SU-DHL-6 (cell line): ENCODE data around the gene SBNO2.
A peak's percentile ranks its signal among the peaks of the same experiment; 100 is the strongest.

Source experiments
- H2AFZ ChIP-seq: fragments of 200-600 bp; sonication (generic); 2 replicates; pipeline ENCODE4 v1.6.1; 2014; ENCODE audit warnings: low read depth, mild to moderate bottlenecking, moderate library complexity, mixed read lengths, antibody characterized with exemption, low read length; ENCODE audit not compliant: severe bottlenecking
- H3F3A ChIP-seq: fragments of 200-600 bp; shearing (Covaris generic); 2 replicates; pipeline ENCODE4 v1.6.0; 2016; ENCODE audit warnings: antibody characterized with exemption, mild to moderate bottlenecking; ENCODE audit not compliant: insufficient read depth
- H3K27ac ChIP-seq: fragments of 200-600 bp; sonication (generic); 2 replicates; pipeline ENCODE4 v1.5.1; 2016; ENCODE audit warnings: low read depth, mild to moderate bottlenecking, low read length, moderate library complexity, mixed read lengths
- H3K27me3 ChIP-seq: fragments of 200-600 bp; sonication (generic), shearing (Covaris generic); 2 replicates; pipeline ENCODE4 v1.6.0; 2014; ENCODE audit warnings: mild to moderate bottlenecking, low read length
- H3K36me3 ChIP-seq: fragments of 200-600 bp; sonication (generic); 2 replicates; pipeline ENCODE4 v1.6.1; 2014; ENCODE audit warnings: mild to moderate bottlenecking, low read length, mixed read lengths
- H3K4me2 ChIP-seq: fragments of 300-600, 200-600 bp; shearing (Covaris generic), sonication (generic); 2 replicates; pipeline ENCODE4 v1.6.0; 2014; ENCODE audit warnings: low read length, low read depth, mild to moderate bottlenecking; ENCODE audit not compliant: poor library complexity, severe bottlenecking
- H3K4me3 ChIP-seq: fragments of 200-600 bp; sonication (generic); 2 replicates; pipeline ENCODE4 v1.5.1; 2014; ENCODE audit warnings: antibody characterized with exemption, low read length, mild to moderate bottlenecking, mixed read lengths; ENCODE audit not compliant: insufficient read depth, poor library complexity, severe bottlenecking
- H3K79me2 ChIP-seq: fragments of 200-600 bp; sonication (generic); 2 replicates; pipeline ENCODE4 v1.6.1; 2014; ENCODE audit warnings: mild to moderate bottlenecking, low read length, moderate library complexity; ENCODE audit not compliant: insufficient read depth
- H3K9ac ChIP-seq: fragments of 200-600 bp; sonication (generic); 2 replicates; pipeline ENCODE4 v1.7.0; 2014; ENCODE audit warnings: mild to moderate bottlenecking, low read length
- H3K9me2 ChIP-seq: fragments of 200-600 bp; sonication (generic); replicated peaks from 2 replicates; pipeline ENCODE4 v1.6.1; 2014; ENCODE audit warnings: low read length; ENCODE audit not compliant: insufficient read depth
- H3K9me3 ChIP-seq: fragments of 200-600 bp; sonication (generic); 2 replicates; pipeline ENCODE4 v1.6.1; 2014; ENCODE audit warnings: low read length, mixed read lengths; ENCODE audit not compliant: insufficient read depth
- H4K20me1 ChIP-seq: fragments of 200-600 bp; sonication (generic); 2 replicates; pipeline ENCODE4 v1.6.1; 2014; ENCODE audit warnings: low read depth, mild to moderate bottlenecking, antibody characterized with exemption, low read length, moderate library complexity, mixed read lengths
- CTCF ChIP-seq: fragments of 200-600 bp; sonication (generic); IDR thresholded peaks from one replicate; pipeline ENCODE4 v1.5.1; 2017; ENCODE audit warnings: antibody characterized with exemption, mild to moderate bottlenecking, low read length, moderate library complexity; ENCODE audit not compliant: insufficient read depth, poor library complexity, severe bottlenecking
- EZH2phosphoT487 ChIP-seq: fragments of 200-600 bp; sonication (generic), shearing (Covaris generic); conservative IDR thresholded peaks from 2 replicates; pipeline ENCODE4 v1.6.1; 2018; ENCODE audit warnings: mild to moderate bottlenecking, antibody characterized with exemption, low read length, moderate library complexity, mixed read lengths

The SBNO2 gene

DNA sequence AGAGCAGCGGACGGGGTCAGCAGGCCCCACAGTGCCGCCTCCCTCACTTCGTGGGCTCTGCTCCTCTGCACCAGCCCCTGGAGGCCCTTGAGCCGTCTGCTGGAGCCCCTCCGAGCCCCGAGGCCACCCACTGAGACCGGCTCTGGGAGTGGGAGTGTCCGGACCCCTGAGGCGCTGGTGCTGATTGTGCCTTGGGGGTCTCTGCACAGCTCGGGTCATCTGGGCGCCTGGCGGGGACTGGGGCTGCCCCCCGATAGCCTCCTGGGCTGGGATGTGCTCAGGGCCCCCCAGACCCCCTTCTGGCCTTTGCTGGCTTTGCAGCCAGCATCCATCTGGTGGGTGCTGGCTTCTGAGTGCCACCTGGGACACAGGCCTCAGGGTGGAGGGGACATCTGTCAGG, 48.3 kb upstream of the SBNO2 start:
- Histone ChIP-seq H3K9ac (no peak overlapping the region), H3K9me3 (no peaks in the 10 kb centered on the region), H3F3A (no peaks in the 10 kb centered on the region), H3K27me3 (no peaks in the 10 kb centered on the region), H3K9me2 (no peaks in the 10 kb centered on the region), H3K79me2 (no peaks in the 10 kb centered on the region), H4K20me1 (no peaks in the 10 kb centered on the region), H3K36me3 (no peaks in the 10 kb centered on the region), H3K4me2 (no peak overlapping the region), H3K27ac (no peak overlapping the region), H2AFZ (no peak overlapping the region), H3K4me3 (no peak overlapping the region)
- no peak for TF ChIP-seq EZH2phosphoT487

DNA sequence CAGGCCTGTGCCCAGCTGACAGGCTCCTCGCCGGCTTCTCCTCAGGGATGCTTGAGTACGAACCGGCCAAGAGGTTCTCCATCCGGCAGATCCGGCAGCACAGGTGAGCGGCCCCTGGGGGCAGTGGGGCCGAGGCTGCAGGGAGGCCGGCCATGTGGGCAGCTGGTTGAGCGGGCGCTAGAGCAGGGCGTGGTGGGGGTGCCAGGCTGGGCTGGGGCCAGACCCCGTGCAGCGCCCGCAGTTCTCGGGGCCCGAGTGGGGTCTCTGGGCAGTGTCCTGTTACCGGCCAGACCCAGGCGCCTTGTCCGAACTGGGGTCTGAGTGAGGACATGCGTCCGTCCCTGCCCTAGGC, 47.8 kb upstream of the SBNO2 start:
- H3K27me3 ChIP-seq: no peaks in the 10 kb centered on the region
- no peaks in the 10 kb centered on the region for H3K9me3 ChIP-seq
- no peaks in the 10 kb centered on the region for H3K9me2 ChIP-seq
- TF ChIP-seq CTCF: no peak
- TF ChIP-seq EZH2phosphoT487: no peak
- H3K36me3 ChIP-seq: no peaks in the 10 kb centered on the region
- no peak overlapping the region for H3K4me3 ChIP-seq
- H3K9ac ChIP-seq: no peak overlapping the region
- no peak overlapping the region for H3K4me2 ChIP-seq
- H2AFZ ChIP-seq: no peak overlapping the region
- H4K20me1 ChIP-seq: no peaks in the 10 kb centered on the region
- no peaks in the 10 kb centered on the region for H3K79me2 ChIP-seq
- H3F3A ChIP-seq: no peaks in the 10 kb centered on the region
- no peak overlapping the region for H3K27ac ChIP-seq

DNA sequence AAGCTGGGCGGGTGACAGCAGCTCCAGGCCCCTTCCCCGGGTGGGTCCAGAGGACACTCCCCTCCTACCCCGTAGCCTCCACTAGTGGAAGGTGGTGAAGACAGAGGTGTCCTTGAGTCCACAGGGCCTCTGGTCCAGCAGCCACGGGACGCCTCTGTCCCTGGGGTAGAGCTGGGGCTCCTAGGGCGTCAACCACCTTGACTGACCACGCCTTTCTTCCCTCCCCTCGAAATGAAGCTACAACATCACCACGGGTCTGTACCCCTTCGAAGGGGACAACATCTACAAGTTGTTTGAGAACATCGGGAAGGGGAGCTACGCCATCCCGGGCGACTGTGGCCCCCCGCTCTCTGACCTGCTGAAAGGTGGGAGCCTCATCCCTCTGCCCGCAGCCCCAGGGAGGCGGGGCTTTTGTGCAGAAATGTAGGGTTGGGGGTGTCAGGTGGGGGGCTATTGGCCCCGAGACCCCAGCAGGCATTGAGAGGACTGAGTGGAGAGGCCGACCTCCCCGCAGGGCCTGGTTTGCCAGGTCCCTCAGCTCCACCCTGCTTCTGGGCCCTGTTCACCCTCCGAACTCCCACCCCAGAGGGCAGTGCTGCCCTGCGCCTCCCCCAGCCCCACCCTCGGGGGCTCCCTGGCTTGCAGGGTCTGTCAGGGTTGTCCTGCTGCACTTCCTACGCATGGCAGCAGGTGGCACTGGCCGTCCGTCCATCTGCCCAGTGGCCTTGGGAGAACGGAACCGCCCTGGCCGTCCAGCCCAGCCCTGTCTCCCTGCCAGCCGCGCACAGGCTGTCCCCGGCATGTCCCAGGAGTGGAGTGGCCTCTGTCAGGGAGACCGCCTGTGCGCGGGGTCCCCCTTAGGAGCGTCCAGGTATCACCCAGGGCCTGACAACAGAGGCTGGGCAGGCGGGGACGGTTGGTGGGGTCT, 47.2 kb upstream of the SBNO2 start:
- H3K9me3 ChIP-seq: no peaks in the 10 kb centered on the region
- H3K79me2 ChIP-seq: no peaks in the 10 kb centered on the region
- no peak overlapping the region for H3K4me3 ChIP-seq
- no peak overlapping the region for H2AFZ ChIP-seq
- H3K4me2 ChIP-seq: no peak overlapping the region
- H3K9me2 ChIP-seq: no peaks in the 10 kb centered on the region
- H3K27ac ChIP-seq: no peak overlapping the region
- H3K27me3 ChIP-seq: no peaks in the 10 kb centered on the region
- TF ChIP-seq CTCF (peak; percentile 18), EZH2phosphoT487 (no peak)
- H3K36me3 ChIP-seq: no peaks in the 10 kb centered on the region
- no peak overlapping the region for H3K9ac ChIP-seq
- no peaks in the 10 kb centered on the region for H3F3A ChIP-seq
- H4K20me1 ChIP-seq: no peaks in the 10 kb centered on the region

- Histone ChIP-seq H3K4me3 (no peak overlapping the region), H3K9me3 (no peaks in the 10 kb centered on the region), H3K4me2 (no peak overlapping the region), H3K27me3 (no peaks in the 10 kb centered on the region), H3F3A (no peaks in the 10 kb centered on the region), H4K20me1 (no peaks in the 10 kb centered on the region), H2AFZ (no peak overlapping the region), H3K9ac (no peak overlapping the region), H3K36me3 (no peaks in the 10 kb centered on the region), H3K27ac (no peak overlapping the region), H3K79me2 (0 out of 2 replicates have a peak, but pooled peaks cover under 1% of the 10 kb centered on the region), H3K9me2 (no peaks in the 10 kb centered on the region)
- TF ChIP-seq CTCF (peak; percentile 45), EZH2phosphoT487 (no peak)
Measured at GRCh38 chr19:1220477-1220930, 46.4 kb upstream of the SBNO2 start.
